ENCODE measurements around the gene ANTXR1.
"Not testable (repeated sequence)": the region's sequence is repeated elsewhere in the genome, so short reads cannot be mapped to it uniquely, and the experiment has no call there.

ANTXR1 gene

DNA sequence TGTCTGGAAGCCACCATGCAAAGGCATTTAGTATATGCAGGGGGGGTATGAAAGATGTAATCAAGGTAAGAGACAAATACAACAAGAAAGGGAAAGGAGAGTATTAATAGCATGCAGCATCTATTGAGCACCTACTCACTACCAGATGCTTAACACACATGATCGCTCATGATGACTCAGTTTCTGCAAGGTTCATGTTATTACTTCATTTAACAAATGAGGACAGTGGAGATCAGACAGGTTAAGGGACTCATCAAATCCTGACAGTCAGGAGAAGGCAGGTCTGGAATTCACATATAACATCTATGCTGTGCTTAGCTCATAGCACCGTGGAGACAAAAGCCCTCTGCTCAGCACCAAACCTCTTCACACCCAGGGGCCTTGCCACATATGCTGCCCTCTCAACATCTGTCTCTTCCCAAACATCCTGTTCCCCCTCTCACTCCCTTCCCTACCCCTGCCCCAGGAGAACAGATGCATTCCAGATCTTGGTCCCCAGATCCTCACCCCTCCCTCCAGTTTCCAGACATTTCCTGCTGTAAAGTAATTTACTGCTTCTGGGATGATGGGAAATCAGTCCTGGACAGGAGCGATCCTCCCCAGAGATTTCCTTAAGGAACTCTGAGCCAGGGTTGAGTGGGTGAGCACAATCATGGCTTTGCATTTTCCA is 155.3 kb downstream of the ANTXR1 start:
- no peak for DNase-seq

DNA sequence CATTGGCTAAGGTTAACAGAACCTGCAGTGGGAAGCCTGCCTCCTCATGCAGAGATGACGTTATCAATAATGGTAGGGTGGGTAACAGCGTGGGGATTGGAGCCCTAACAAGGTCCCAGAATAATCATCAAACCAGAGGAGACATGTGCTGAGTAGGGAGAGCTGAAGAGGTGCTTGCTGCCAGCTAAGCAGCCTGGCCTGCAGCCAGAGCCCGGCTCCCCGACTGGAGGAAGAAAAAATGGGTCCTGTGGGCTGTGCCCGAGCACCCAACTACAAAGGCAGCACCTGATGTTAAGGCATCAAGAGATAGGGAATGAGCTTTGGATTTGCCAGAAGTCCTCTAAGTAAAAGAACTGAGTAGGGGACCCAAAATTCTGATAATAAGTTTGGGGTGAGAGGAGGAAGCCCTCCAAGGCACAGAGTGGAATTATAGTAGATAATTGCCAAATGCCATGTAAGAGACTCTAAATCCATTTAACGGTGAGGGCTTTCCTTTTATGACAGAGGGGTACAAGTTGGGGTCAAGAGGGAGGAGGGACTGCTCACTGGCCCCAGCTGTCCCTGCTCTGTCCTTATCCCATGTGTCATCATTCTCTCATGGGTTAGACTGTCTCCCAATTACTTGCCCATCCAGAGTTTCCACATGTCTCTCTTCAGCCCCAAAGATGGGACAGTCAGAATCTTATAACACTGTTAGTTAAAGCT is 156.1 kb downstream of the ANTXR1 start:
- no peak for DNase-seq

DNA sequence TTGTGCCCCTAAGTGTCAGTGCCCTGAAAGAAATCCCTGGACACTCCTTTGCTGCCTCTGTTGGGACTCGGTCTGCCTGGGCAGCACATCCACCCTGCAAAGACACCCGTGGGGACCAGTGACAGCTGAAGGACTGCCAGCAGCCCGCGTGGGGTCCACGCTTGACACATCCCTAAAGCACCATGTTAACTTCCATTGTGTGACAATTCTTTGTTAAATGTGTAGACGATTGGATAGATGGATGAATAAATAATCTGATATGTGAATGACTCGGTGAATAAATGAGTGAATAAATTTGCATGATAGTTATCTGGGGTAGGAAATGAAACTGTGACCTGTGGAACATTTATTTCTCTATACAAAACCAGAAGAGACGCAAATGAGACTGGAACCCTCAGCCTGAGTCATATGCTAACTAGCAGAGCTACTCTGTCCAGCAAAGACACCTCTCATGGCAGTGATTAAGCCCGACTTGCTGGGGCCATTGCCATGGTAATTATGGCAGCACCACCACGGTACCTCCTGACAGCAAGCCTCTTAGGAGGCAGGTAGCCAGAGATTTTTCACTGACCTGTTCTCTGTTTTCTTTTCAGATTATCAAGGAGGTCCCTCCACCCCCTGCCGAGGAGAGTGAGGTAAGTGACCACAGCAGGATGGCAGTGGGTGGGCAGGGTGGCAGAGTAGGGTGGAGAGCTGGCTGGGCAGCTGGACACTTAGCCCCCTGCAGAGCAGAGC is 156.8 kb downstream of the ANTXR1 start:
- no peak for DNase-seq

DNA sequence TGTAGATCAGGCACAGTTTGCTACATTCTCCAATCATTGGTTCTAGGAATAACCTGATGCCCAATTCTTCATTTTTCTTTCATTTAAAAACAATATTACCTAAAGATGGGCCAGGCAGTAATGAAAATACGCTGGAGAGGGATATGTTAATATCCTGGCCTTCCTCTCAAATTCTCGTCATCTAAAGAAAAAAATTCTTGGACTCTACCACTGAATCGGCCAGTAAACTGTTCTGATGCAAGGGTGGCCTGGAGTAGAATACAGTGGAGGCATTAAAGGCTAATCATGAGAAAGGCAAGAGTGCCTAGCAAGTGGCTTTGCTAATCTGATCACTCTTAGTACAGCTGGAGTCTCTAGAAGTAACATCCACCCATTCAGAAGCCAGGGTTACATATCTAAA is 157.7 kb downstream of the ANTXR1 start:
- DNase-seq, result no peak

DNA sequence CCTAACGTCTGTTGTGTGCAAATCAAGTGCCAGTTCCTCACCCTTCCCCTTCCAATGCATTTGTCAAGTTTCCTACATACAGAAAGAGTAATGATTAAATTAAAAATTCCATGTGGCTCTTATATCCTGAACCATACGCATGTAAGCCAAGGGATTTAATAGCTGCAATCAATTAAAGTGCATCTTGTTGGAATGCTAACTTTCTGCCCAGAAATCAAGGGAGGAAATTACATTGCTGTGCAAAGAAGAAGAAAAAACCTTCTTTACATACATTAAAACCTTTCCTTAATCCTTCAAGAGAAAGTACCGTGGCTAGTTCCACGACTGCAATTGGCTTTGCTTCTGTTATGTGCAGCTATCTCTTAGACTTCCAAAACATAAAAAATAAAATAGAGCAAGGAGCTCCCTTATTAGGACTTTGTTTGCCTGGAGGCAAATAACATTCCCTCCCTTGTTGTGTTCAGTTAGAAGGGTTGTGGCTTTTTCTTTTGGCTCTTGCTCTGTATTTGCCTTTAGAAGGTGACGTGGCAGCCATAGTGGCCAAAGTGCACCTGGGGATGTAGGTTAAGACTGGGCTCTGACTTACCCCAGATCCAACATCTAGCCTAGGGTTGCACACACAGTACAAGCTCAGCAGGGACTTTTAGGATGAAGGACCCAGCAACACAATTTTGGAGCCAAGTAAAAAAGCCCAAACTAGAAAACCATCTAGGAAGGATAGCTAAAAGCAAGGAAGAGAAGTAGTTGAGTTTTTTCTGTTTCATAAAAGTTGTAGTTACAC is 158.3 kb downstream of the ANTXR1 start:
- no peak for DNase-seq

DNA sequence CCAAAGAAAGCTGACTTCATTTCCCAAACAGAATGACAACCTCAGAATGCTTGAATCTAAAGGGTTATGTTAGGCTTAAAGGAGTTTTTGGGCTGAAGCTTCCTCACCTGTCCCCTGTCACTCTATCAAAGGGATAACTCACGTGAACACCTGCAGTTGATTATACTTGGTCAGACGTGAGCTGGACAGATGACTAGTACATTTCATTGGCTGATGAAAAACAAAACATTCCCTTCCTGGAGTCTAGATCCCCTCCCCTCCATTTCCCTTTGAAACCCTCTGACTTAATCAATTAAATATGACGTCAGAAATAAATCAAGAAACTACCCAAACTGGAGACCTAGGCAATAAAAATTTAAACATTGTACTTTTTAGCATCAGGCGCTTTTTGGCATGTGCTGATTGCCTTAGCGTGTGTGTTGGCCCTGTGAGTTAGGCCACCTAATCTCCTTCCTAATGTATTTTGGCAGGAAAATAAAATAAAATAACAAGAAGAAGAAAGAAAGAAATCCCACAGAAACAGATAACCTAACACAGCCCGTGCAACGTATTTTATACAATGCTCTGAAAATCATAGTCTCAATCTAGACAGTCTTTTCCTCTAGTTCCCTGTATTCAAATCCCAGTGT is 159.0 kb downstream of the ANTXR1 start:
- no peak for DNase-seq

DNA sequence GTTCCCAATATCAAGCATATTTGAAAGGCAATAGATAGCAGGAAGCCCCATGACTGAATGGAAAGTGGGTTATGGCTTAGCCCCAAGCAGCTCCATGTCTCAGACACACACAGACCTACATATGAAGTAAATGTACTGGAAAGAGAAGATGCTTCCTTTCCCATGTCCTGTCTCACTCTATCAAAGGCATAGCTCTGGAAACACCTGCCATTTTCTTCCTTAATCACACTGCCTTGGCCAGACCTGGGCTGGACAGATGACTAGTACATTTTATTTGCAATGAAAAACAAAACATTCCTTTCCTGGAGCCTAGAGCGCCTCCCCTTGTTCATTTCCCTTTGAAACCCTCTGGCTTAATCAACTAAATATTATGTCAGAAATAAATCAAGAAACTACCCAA is 160.7 kb downstream of the ANTXR1 start:
- no peak for DNase-seq

DNA sequence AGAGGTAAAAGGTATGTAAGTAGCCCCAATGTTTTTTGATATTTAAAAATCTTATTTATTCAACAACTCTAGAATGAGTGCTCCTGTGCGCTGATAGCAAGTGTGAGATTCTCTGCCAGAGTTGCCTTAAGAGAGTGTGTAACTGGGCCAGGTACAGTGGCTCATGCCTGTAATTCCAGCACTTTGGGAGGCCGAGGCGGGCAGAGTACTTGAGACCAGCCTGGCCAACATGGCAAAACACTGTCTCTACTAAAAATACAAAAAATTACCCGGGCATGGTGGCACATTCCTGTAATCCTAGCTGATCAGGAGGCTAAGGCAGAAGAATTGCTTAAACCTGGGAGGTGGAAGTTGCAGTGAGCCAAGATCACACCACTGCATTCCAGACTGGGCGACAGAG is 161.2 kb downstream of the ANTXR1 start:
- DNase-seq, result not testable (repeated sequence)

DNA sequence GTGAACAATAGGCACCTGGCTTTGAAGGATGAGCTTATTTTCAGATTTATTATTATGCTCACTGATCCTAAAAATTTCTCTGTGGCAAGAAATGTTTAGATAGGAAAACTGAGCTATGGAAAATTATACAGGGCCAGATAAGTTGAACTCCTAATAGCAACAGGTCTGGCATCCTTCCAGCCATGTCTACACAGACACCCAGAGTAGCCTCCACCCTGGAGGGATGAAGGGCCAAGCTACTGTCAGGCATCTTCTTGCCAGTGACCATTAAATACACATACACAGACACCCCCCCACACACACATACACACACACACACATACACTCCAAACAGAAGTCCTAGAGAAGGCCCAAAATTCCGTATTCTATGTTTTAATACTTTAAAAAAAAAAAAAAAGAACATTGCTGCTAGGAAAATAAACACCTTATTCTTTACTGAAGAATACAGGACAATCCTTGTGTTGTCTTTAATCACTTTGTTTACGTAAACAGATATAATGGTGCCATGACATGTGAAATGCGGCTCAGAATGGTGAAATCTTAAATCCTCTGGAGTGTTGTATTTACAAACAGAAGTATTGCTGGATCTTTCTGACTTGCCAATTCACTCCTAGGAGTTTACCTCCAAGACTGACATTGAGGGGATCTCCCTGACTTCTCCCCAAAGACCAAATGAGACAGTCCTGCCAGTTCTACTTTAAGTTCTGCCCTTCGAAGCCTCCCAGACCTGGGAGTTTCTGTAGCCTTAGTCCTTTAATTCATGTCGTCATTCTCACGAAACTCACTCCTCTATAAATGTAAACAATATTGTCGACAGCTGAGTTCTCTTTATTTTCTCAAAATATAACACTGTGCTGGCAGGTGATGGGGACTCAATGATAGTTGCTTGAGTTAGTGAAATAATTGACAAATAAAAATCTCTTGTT is 163.1 kb downstream of the ANTXR1 start:
- no peak for DNase-seq

DNA sequence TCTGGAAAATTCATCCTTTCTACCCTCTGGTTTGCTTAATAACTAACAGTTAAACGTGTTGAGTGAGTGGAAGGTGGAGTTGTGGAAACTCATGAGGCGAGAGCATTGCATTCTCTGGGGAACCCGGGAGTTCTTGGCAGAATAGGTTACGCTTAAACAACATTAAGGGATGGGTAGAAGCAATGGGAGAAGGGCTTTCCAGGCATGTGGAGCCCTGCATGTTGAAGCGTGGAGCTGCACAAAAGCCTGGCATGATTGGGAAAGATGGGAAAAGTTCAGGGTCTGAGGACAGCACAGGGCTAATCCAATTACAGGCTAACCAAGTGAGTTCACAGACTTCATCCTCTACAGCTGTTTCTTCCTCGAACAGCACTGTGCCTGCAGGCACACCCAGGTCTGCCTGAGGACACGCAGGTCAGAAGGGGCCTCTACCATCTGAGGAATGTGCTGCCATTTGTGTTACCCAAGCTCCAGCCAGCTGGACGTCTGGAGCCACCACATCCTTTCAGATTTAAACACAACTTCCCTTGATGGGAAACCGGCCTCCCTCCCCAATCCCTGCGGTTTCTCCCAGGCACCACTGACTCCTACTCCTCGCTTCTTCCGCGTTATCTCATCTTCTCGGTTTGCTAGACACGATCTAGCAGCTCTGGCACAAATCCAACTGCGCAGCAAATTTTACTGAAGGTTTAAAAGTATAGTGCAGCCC is 164.2 kb downstream of the ANTXR1 start:
- no peak for DNase-seq

DNA sequence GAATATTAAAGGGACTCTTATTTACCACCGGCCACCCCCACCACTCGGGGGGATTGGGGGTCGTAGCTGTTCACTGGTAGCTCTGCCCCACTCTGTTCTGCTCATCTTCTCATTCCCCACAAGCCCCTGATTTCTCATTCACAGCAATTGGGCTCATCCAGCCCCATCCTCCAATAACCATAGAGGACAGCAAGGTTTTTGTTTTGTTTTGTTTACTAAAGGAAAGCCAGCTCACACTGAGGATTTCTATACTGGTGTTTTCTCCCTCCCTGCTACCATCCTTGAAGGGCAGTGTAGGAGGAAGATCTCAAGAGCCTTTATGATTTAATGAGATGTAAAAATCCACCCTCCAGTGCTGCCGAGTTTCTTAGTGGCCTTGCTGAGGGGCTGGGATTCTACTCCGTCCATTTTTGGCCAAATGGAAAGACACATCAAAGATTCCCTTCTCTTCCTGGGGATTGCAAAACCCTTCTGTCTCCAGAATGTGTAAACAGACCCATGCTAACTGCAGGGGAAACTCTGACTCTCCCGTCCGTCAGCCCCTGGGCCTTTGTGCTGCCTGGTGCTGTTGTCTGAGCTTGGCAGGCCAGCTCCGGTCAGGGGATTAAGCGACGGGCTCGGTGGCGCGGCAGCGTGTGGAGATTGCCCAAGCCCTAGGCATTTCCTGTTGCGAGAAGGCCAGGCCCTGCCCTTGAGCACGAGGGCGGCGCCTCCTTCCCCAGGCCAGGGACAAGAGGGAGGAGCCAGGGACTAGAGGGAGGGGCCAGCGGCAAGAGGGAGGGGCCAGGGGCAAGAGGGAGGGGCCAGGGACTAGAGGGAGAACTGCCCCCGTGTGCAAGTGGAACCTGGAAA is 165.0 kb downstream of the ANTXR1 start:
- no peak for DNase-seq

DNA sequence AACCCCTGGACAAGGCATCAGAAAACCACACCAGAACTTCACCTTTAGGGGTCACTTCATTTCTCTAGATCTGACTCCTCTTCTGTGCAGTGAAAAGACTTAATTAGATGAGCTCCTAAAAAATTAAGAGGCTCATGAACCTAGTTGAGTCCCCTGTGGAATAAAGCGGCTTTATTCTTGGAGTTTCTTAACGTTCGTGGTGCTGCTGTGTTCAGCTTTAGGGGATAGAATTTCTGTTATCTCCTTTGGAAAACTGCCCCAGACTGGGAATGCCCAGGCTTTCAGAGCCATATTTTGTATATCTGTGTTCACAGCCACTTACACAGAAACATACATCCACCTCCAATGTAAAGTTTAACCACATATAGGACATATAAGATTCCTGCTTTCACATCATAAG is 165.8 kb downstream of the ANTXR1 start:
- DNase-seq, result no peak

DNA sequence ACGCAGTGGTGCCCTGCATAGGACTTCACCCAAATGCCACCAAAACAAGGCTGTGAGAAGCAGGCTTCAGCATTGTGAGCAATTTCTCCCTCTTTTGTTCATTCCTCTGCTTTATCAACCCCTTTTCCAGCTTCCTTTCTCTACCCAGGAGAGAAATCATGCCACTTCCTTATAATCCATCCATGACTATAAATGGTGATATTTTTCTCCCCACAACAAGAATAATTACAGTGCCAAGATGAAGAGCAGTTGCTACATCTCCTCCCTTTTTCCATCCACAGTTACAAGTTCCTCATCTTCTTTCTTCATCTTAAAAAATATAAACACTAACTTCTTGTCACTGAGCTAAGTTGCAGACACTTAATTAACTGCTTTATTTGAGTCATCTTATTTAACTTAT is 167.2 kb downstream of the ANTXR1 start:
- DNase-seq, result no peak

DNA sequence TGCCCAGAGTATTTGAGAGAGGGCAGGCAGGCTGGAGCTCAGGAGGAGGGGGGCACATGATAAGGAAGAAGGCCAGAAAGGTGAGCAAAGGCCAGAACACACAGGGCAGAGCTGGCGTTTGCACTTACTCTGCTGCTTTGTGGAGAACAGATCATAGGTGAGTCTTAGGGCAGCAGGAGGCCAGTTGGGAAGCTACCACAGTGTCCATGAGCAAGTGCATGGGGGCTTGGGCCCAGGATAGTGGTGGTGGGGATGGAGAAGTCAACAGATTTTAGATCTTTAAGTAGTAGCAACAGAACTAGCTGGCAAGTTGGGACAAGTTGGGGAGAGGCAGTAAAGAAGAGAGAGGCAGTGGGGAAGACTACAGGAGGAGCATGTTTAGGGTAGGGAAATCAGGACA is 168.0 kb downstream of the ANTXR1 start:
- DNase-seq, result no peak

DNA sequence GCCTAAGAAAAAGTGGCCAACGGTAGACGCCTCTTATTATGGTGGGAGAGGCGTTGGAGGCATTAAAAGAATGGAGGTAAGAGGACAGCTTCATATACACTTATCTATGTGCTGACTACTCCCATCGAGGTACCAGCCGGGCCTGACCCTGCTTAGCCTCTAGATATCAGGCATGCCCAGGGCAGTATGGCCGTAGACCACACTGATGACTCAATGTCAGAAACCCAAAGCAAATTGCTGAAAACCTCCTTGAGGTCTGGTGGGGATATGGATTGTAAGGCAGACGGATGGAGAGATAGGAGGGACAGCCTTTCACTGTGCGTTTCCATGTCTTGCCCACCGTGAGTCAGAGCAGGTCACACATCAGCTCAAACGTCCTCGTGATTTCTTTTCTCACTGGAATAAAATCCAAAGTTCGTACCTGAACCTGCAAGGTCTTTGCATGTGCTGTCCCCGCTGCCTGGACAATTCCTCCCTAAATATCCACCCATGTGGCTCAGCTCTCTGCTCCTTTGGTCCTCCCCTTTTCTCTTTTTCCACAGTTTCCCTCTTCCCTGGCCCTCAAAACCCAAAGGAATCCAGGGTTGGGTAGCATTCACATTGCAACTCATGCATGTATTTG is 168.9 kb downstream of the ANTXR1 start:
- DNase-seq, result no peak

DNA sequence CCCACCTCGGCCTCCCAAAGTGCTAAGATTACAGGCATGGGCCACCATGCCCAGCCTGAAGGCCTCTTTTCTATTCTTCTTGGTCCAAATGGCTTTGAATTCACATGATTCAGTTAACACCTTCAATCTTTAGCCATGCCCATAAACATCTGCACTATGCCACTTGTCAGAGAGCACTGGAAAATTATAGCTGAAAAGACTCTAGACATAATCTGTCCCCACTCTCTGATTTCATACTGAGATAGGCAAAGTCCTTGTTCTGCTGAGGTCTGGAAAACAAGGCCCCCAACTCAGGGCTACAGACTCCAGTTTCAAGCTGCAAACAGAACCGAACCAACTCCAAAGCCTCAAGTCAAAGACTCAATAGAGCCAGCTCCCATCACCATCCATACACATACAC is 170.7 kb downstream of the ANTXR1 start:
- DNase-seq, result no peak

DNA sequence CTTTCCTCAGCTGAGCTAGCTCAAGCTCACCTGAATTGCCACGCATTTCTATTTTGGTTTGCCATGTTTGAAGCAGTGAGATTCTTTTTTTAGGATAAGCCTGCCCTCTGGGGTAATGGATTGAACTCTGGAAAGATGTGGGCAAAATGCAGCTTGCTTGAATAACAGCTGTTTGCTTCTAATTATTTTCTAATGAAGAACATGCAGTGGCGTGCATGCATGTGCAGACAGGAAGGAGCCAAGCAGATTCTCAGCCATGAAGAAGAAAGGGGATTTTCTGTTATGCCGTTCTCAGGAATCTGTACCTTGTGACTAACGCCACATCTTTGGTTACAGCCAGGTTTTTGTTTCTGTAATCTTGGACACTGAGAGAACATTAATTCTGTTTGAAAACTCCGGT is 171.2 kb downstream of the ANTXR1 start:
- DNase-seq, result no peak

DNA sequence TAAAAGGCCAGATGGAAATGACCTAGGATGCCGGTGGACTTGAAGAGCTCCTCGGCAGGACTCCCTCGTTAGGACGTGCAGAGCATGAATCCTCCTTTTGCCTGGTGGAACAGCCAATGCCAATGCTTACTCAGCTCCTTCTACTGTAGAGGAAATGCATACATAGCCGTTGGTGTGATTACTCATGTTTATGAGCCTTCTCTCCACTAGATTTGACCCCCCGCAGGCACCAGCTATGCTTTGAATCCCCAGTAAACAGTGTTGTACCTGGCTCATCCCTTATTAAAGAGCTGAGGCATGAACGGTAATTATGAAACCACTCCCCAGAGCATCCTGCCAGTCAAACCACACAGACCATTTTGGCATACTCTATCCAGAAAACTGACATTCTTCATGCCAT is 172.8 kb downstream of the ANTXR1 start:
- no peak for DNase-seq

DNA sequence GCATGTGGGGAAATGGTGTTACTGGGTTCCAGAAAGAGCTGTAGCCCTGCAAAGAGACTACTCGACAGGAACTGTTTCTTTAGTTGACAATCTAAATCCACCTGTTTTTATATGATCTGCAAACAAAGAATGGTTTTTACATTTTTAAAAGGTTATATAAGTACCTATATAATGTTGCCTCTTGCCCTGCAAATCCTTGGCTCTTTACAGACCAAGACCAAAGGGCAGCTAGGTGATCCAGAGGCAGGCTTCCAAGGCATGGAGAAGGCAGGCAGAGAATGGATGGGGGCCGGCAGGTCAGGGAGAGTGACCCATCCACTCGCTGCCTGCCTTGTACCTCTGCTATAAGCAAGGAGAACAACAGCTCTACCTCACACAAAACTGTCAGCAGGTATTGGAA is 173.6 kb downstream of the ANTXR1 start:
- no peak for DNase-seq

Measured in cortex of kidney (tissue), 1 donor.